ENCODE results near the gene SAP30BP. TPM values are rescaled to one million over a fixed set of nuclear protein-coding genes. Genes with fewer than 3 reads are reported as not detected.

Gene SAP30BP
- total RNA-seq, 1 experiment from 2014 or later: 89.7 TPM

GRCh38 chr17:75672011-75672410 lies 4.9 kb downstream of the SAP30BP start:
- Histone ChIP-seq H4K20me1 (ENCODE audit: control insufficient read depth, insufficient read depth, insufficient read length) (no peaks in the 10 kb centered on the region), H3K27ac (ENCODE audit: insufficient read length, low read depth, low read length) (no peak overlapping the region), H3K9me3 (ENCODE audit: control insufficient read depth, low read depth, low read length) (no peaks in the 10 kb centered on the region), H3K27me3 (ENCODE audit: insufficient read depth, low read length) (no peaks in the 10 kb centered on the region), H2AK5ac (ENCODE audit: insufficient read length, low read length) (no peak overlapping the region), H4K5ac (ENCODE audit: insufficient read length, low read depth, low read length) (no peak overlapping the region), H2BK5ac (ENCODE audit: insufficient read length, low read length) (no peak overlapping the region), H3K4me2 (ENCODE audit: insufficient read depth, insufficient read length, low read length) (no peak overlapping the region), H3K23ac (ENCODE audit: insufficient read length, low read depth, low read length) (no peak overlapping the region), H3K4me1 (ENCODE audit: insufficient read depth, low read length) (no peaks in the 10 kb centered on the region), H2BK12ac (ENCODE audit: insufficient read length, low read depth, low read length) (no peak overlapping the region), H2BK20ac (ENCODE audit: low read depth, low read length, poor library complexity, severe bottlenecking) (no peak overlapping the region), H3K79me2 (ENCODE audit: insufficient read depth, low read length) (peaks cover 15% of the 10 kb centered on the region; the same call in 1 of the 2 replicates), H4K8ac (replicated peaks; ENCODE audit: insufficient read length, low read depth, low read length) (no peak overlapping the region), H3K9ac (ENCODE audit: extremely low read depth, insufficient read length, low read length) (no peak overlapping the region), H3T11ph (ENCODE audit: low read length) (no peak overlapping the region), H3K18ac (ENCODE audit: insufficient read length, low read depth, low read length) (no peak overlapping the region), H4K91ac (ENCODE audit: insufficient read length, low read depth, low read length) (no peak overlapping the region), H2BK120ac (ENCODE audit: low read depth, low read length, poor library complexity, severe bottlenecking) (no peak overlapping the region), H3K4ac (ENCODE audit: low read depth, low read length) (no peak overlapping the region), H3K14ac (ENCODE audit: insufficient read depth, low read length) (no peak overlapping the region), H3K56ac (ENCODE audit: insufficient read length, low read depth, low read length) (no peak overlapping the region), H2BK15ac (ENCODE audit: low read depth, low read length) (no peak overlapping the region), H3K23me2 (ENCODE audit: insufficient read length, low read depth, low read length, poor library complexity, severe bottlenecking) (peaks cover 4% of the 10 kb centered on the region), H3K79me1 (ENCODE audit: insufficient read depth, low read depth, low read length, poor library complexity, severe bottlenecking) (peaks cover 3% of the 10 kb centered on the region), H2AFZ (ENCODE audit: low read length) (no peak overlapping the region)
- no peaks in the 10 kb centered on the region for H3K9me3 Mint-ChIP-seq
- no peak for DNase-seq
- H3K36me3 Mint-ChIP-seq (ENCODE audit: insufficient read depth in 1 of 3, low read depth in 3 of 3): peaks cover 12 to 60% (median 53%) of the 10 kb centered on the region in 3 experiments; a peak in 6 of 7 replicates
- H3K27me3 Mint-ChIP-seq (ENCODE audit: low read depth): no peaks in the 10 kb centered on the region
- H3K4me1 Mint-ChIP-seq: peaks cover 4 to 5% of the 10 kb centered on the region in 2 experiments
- no CpG with 5 or more reads among the region's 5 CpGs for WGBS (ENCODE audit: extremely low coverage, insufficient read length, low lambda C conversion rate)
- TF ChIP-seq CTCF (conservative IDR thresholded peaks at IDR 0.05): no peak
- no peak overlapping the region for H3K27ac Mint-ChIP-seq
- peak overlapping the region in 1 of 2 experiments; percentile 51; a peak in 2 of 5 replicates for H3K4me3 Mint-ChIP-seq

Measured in H9 (cell line).